H1 (cell line): ENCODE results near the gene RNF144A. TPM values are rescaled to one million over a fixed set of nuclear protein-coding genes. Genes with fewer than 3 reads are reported as not detected.

ENCODE experiments used
- CTCF ChIA-PET: fragments of 300-600 bp; sonication (Branson Sonifier 250); formaldehyde crosslinking; loops from one replicate; lab custom pipeline; 2021; ENCODE audit not compliant: partially characterized antibody; lab: Charles Lee
- POLR2A ChIA-PET: fragments of 300-600 bp; sonication (Branson Sonifier 250); formaldehyde crosslinking; loops from one replicate; lab custom pipeline; 2021; ENCODE audit warnings: inconsistent platforms; ENCODE audit not compliant: partially characterized antibody; lab: Charles Lee
- DNase-seq, 2 experiments: peaks; one replicate each; pipeline versions ENCODE4 v3.0.0 to v3.0.0-alpha.2; 2010 to 2022; ENCODE audit warnings: low spot score in 2 of 2, low read depth in 1 of 2, mixed read lengths in 1 of 2
- FAIRE-seq: peaks from 2 replicates; lab custom pipeline; 2011; peaks lifted over from hg19 to GRCh38; lab: Jason Lieb, UNC
- H2AFZ ChIP-seq: 2 replicates; pipeline ENCODE4 v1.8.1; 2012; ENCODE audit warnings: low read length, inconsistent platforms
- H2AK5ac ChIP-seq: 2 replicates; pipeline ENCODE4 v1.6.1; 2013; ENCODE audit warnings: low read depth, low read length
- H2BK120ac ChIP-seq: replicated peaks from 2 replicates; pipeline ENCODE3; 2013; ENCODE audit warnings: low read depth, low read length, inconsistent platforms
- H2BK12ac ChIP-seq: 2 replicates; pipeline ENCODE4 v1.6.1; 2013; ENCODE audit warnings: low read depth, low read length
- H2BK15ac ChIP-seq: 2 replicates; pipeline ENCODE4 v1.6.1; 2013; ENCODE audit warnings: low read length
- H2BK20ac ChIP-seq: 2 replicates; pipeline ENCODE4 v1.6.1; 2013; ENCODE audit warnings: low read length
- H2BK5ac ChIP-seq: 2 replicates; pipeline ENCODE4 v1.6.1; 2013; ENCODE audit warnings: low read depth, low read length
- H3K14ac ChIP-seq: 2 replicates; pipeline ENCODE4 v1.6.1; 2013; ENCODE audit warnings: inconsistent platforms; ENCODE audit not compliant: insufficient read length
- H3K18ac ChIP-seq: 2 replicates; pipeline ENCODE4 v1.6.1; 2013; ENCODE audit warnings: low read length; ENCODE audit errors: extremely low read depth
- H3K23ac ChIP-seq: 2 replicates; pipeline ENCODE4 v1.6.1; 2013; ENCODE audit warnings: inconsistent platforms; ENCODE audit not compliant: insufficient read length
- H3K23me2 ChIP-seq: 2 replicates; pipeline ENCODE4 v1.6.1; 2013; ENCODE audit warnings: low read depth, low read length
- H3K27ac ChIP-seq: 2 replicates; pipeline ENCODE4 v1.6.1; 2011; ENCODE audit warnings: low read depth, low read length, inconsistent platforms
- H3K27me3 ChIP-seq, 4 experiments: replicated peaks in 1 of 4; 1 replicate in 1 of 4; 2 replicates in 3 of 4; pipeline versions ENCODE4 v1.6.1 to v1.8.1; 2011 to 2013; ENCODE audit warnings: low read length in 3 of 4, mild to moderate bottlenecking in 3 of 4, inconsistent platforms in 2 of 4, mixed read lengths in 2 of 4, moderate library complexity in 1 of 4; ENCODE audit not compliant: control insufficient read depth in 3 of 4, insufficient read depth in 3 of 4; ENCODE audit errors: extremely low read depth in 1 of 4
- H3K36me3 ChIP-seq, 4 experiments: 2 replicates each; pipeline versions ENCODE4 v1.6.1 to v1.8.1; 2011 to 2013; ENCODE audit warnings: mild to moderate bottlenecking in 4 of 4, low read length in 3 of 4, moderate library complexity in 2 of 4, control low read depth in 1 of 4, inconsistent platforms in 1 of 4; ENCODE audit not compliant: insufficient read depth in 4 of 4, control insufficient read depth in 2 of 4
- H3K4ac ChIP-seq: replicated peaks from 2 replicates; pipeline ENCODE3; 2013; ENCODE audit warnings: low read length, low read depth, mixed read lengths, inconsistent platforms; ENCODE audit not compliant: insufficient read length
- H3K4me1 ChIP-seq, 4 experiments: replicated peaks in 1 of 4; 1 replicate in 1 of 4; 2 replicates in 3 of 4; pipeline versions ENCODE4 v1.6.1 to v1.8.1; 2011 to 2013; ENCODE audit warnings: low read length in 3 of 4, inconsistent platforms in 2 of 4, mixed read lengths in 1 of 4; ENCODE audit not compliant: insufficient read depth in 4 of 4, control insufficient read depth in 3 of 4
- H3K4me2 ChIP-seq, 2 experiments: 2 replicates each; pipeline versions ENCODE4 v1.6.1 to v1.8.1; 2011 to 2013; ENCODE audit warnings: low read depth in 2 of 2, low read length in 2 of 2, control low read depth in 1 of 2, inconsistent platforms in 1 of 2, mild to moderate bottlenecking in 1 of 2; ENCODE audit not compliant: insufficient read depth in 1 of 2
- H3K4me3 ChIP-seq, 4 experiments: fragments of 200-600, 300-600 bp in 1 of 4; sonication (generic), shearing (Covaris generic), sonication (Bioruptor Twin) in 1 of 4; 2 replicates each; pipeline versions ENCODE4 v1.5.1 to v1.8.1; 2011 to 2016; ENCODE audit warnings: low read length in 4 of 4, low read depth in 3 of 4, control low read depth in 2 of 4, inconsistent platforms in 2 of 4, mild to moderate bottlenecking in 2 of 4, mixed read lengths in 1 of 4, moderate library complexity in 1 of 4; ENCODE audit not compliant: insufficient read depth in 2 of 4; ENCODE audit errors: extremely low read depth in 1 of 4
- H3K56ac ChIP-seq: replicated peaks from 2 replicates; pipeline ENCODE3; 2013; ENCODE audit warnings: low read depth, mild to moderate bottlenecking, mixed read lengths, low read length, inconsistent platforms; ENCODE audit not compliant: insufficient read length
- H3K79me1 ChIP-seq: 2 replicates; pipeline ENCODE4 v1.6.1; 2013; ENCODE audit warnings: low read depth, low read length, control low read depth
- H3K79me2 ChIP-seq, 2 experiments: 2 replicates each; pipeline versions ENCODE4 v1.6.1 to v1.8.1; 2012 to 2013; ENCODE audit warnings: low read length in 2 of 2, mild to moderate bottlenecking in 2 of 2, inconsistent platforms in 1 of 2; ENCODE audit not compliant: insufficient read depth in 2 of 2, control insufficient read depth in 1 of 2
- H3K9ac ChIP-seq, 4 experiments: replicated peaks in 1 of 4; 1 replicate in 1 of 4; 2 replicates in 3 of 4; pipeline versions ENCODE4 v1.6.1 to v1.8.1; 2011 to 2013; ENCODE audit warnings: low read depth in 3 of 4, low read length in 3 of 4, control low read depth in 2 of 4, mild to moderate bottlenecking in 2 of 4, moderate library complexity in 2 of 4, inconsistent platforms in 1 of 4; ENCODE audit errors: extremely low read depth in 1 of 4
- H3K9me3 ChIP-seq, 2 experiments: 2 replicates each; pipeline versions ENCODE4 v1.6.1 to v1.8.1; 2012 to 2013; ENCODE audit warnings: mild to moderate bottlenecking in 2 of 2, moderate library complexity in 2 of 2, control low read depth in 1 of 2, inconsistent platforms in 1 of 2, low read depth in 1 of 2, low read length in 1 of 2, mixed read lengths in 1 of 2; ENCODE audit not compliant: insufficient read depth in 2 of 2
- H4K20me1 ChIP-seq, 2 experiments: replicated peaks in 1 of 2; 2 replicates each; pipeline versions ENCODE3 to v1.8.1; 2011 to 2013; ENCODE audit warnings: inconsistent platforms in 2 of 2, low read length in 2 of 2, mild to moderate bottlenecking in 1 of 2; ENCODE audit not compliant: insufficient read depth in 2 of 2, control insufficient read depth in 1 of 2
- H4K5ac ChIP-seq: 2 replicates; pipeline ENCODE4 v1.6.1; 2013; ENCODE audit warnings: low read length, low read depth, mixed read lengths, inconsistent platforms; ENCODE audit not compliant: insufficient read length
- H4K8ac ChIP-seq: 2 replicates; pipeline ENCODE4 v1.8.0; 2013; ENCODE audit warnings: mild to moderate bottlenecking, moderate library complexity, low read length, inconsistent platforms; ENCODE audit not compliant: insufficient read depth; ENCODE audit errors: extremely low read depth
- H4K91ac ChIP-seq: replicated peaks from 2 replicates; pipeline ENCODE3; 2013; ENCODE audit warnings: low read length, mixed read lengths, inconsistent platforms; ENCODE audit not compliant: insufficient read length
- HDAC6 ChIP-seq: IDR thresholded peaks from one replicate; pipeline ENCODE4 v1.7.1; 2012; ENCODE audit warnings: low read depth, mild to moderate bottlenecking, inconsistent platforms, low read length, moderate library complexity
- KDM4A ChIP-seq: IDR thresholded peaks from one replicate; pipeline ENCODE4 v1.7.1; 2012; ENCODE audit warnings: low read depth, mild to moderate bottlenecking, moderate library complexity, low read length, inconsistent platforms; ENCODE audit not compliant: severe bottlenecking
- MAFK ChIP-seq: IDR thresholded peaks from 2 replicates; pipeline ENCODE4 v1.6.1; 2012; ENCODE audit warnings: low read depth, mild to moderate bottlenecking, improper control_type of control experiment, low read length
- NRF1 ChIP-seq: IDR thresholded peaks from 2 replicates; pipeline ENCODE4 v1.6.1; 2011; ENCODE audit warnings: mild to moderate bottlenecking, low read depth, low read length, improper control_type of control experiment
- SIN3A ChIP-seq, 2 experiments: IDR thresholded peaks in 1 of 2; conservative IDR thresholded peaks in 1 of 2; 2 replicates each; pipeline ENCODE4 v1.6.1; 2011 to 2012; ENCODE audit warnings: low read length in 2 of 2, improper control_type of control experiment in 1 of 2, low read depth in 1 of 2, mild to moderate bottlenecking in 1 of 2
- SP4 ChIP-seq: IDR thresholded peaks from 2 replicates; pipeline ENCODE4 v1.6.1; 2012; ENCODE audit warnings: low read length, inconsistent platforms
- TEAD4 ChIP-seq: IDR thresholded peaks from 2 replicates; pipeline ENCODE4 v1.6.1; 2012; ENCODE audit warnings: low read depth, low read length, inconsistent platforms, mixed read lengths
- WGBS, 2 experiments: shearing (Covaris generic) in 1 of 2; methylation state at CpG; one replicate each; pipeline versions ENCODE4 v1.1.6 to v1.1.7; 2013 to 2015; ENCODE audit warnings: low lambda C conversion rate in 2 of 2, mixed read lengths in 2 of 2, inconsistent platforms in 1 of 2, low coverage in 1 of 2, missing lambda C conversion rate in 1 of 2; ENCODE audit not compliant: insufficient replicate concordance in 2 of 2, insufficient coverage in 1 of 2, insufficient read length in 1 of 2; ENCODE audit errors: extremely low coverage in 1 of 2, missing lambda C conversion rate in 1 of 2; 5-methylcytosine and 5-hydroxymethylcytosine counted together
- polyA plus RNA-seq, 7 experiments: library from polyadenylated mRNA; depleted of rRNA in 3 of 7; stranded (reverse) in 5 of 7; unstranded in 2 of 7; fragments of >200 nt in 5 of 7; fragments of 200-250 nt in 2 of 7; gene quantifications; 1 replicate in 5 of 7; 2 replicates in 1 of 7; 4 replicates in 1 of 7; pipeline versions ENCODE4 v1.2.1 to v1.2.3, GENCODE V29; 2011 to 2013; ENCODE audit warnings: missing spikeins in 2 of 7, mixed read lengths in 2 of 7
- total RNA-seq: library from RNA; stranded (reverse); fragmentation: NEBNext Ultra II Directional; extraction: Animal tissue kit (Norgen Biotek cat#: 25700); gene quantifications from 2 replicates; pipeline ENCODE4 v1.2.1, GENCODE V29; 2021

RNF144A gene
- total and polyA plus RNA-seq, 2 of the 8 experiments (the other 6 are each of a cell fraction or from before 2014, with no cell fraction given) = 14.0 to 15.0 TPM

- Histone ChIP-seq H3K4me3 (no peak overlapping the region), H2BK12ac (no peak overlapping the region), H2BK20ac (no peak overlapping the region), H3K79me2 (no peaks in the 10 kb centered on the region), H3K4ac (no peak overlapping the region), H4K20me1 (peaks cover 0 to 1% of the 10 kb centered on the region in 2 experiments), H3K14ac (no peak overlapping the region), H4K8ac (no peak overlapping the region), H3K79me1 (no peaks in the 10 kb centered on the region), H3K56ac (no peak overlapping the region), H3K4me1 (no peaks in the 10 kb centered on the region; a peak in 1 of 7 replicates), H3K18ac (no peak overlapping the region), H3K9ac (no peak overlapping the region), H4K5ac (no peak overlapping the region), H3K23ac (no peak overlapping the region), H2AK5ac (no peak overlapping the region), H3K27me3 (no peaks in the 10 kb centered on the region), H2BK120ac (no peak overlapping the region), H3K27ac (no peak overlapping the region), H3K4me2 (no peak overlapping the region), H3K23me2 (no peaks in the 10 kb centered on the region), H3K36me3 (no peaks in the 10 kb centered on the region), H2BK15ac (no peak overlapping the region), H2BK5ac (no peak overlapping the region), H2AFZ (no peak overlapping the region), H4K91ac (no peak overlapping the region), H3K9me3 (no peaks in the 10 kb centered on the region)
- ChIA-PET CTCF (no interaction called here), POLR2A (interaction anchor here (0.6 kb wide), 1 partner anchor 14 kb away, joined by 3 read pairs; no protein-coding TSS in a partner anchor)
- WGBS, 2 experiments = 79% methylated on average over 1 of the region's 1 CpG; no CpG with 5 or more reads in 1 of the 2 experiments
- DNase-seq (no peak), FAIRE-seq (no peak)
- no peak for TF ChIP-seq SP4
- no peak for TF ChIP-seq TEAD4
- no peak for TF ChIP-seq NRF1
- no peak for TF ChIP-seq MAFK
- no peak for TF ChIP-seq HDAC6
- TF ChIP-seq SIN3A (conservative IDR thresholded peaks at IDR 0.05 in 1 of 2, IDR thresholded peaks at IDR 0.05 in 1 of 2; ENCODE audit: low read depth in 1 of 2, low read length in 2 of 2) = no peak
- TF ChIP-seq KDM4A = no peak
Measured at GRCh38 chr2:6970551-6970950, 53.3 kb downstream of the RNF144A start.
